GM10266 (cell line): ENCODE data around the gene EHD4.

ENCODE experiments used
- DNase-seq: peaks from one replicate; pipeline ENCODE4 v3.0.0; 2012; ENCODE audit errors: extremely low spot score
- CTCF ChIP-seq: IDR thresholded peaks from 2 replicates; pipeline ENCODE4 v1.5.1; 2012; ENCODE audit warnings: mild to moderate bottlenecking, low read depth; ENCODE audit not compliant: control insufficient read depth, insufficient read depth; ENCODE audit errors: missing control alignments

EHD4 gene

GRCh38 chr15:41972253-41973242 lies at the start of gene EHD4:
Gene EHD4 (minus strand): TSS chr15:41972557. CDS start chr15:41972494, 63 bp downstream.
- peak; percentile 61 for TF ChIP-seq CTCF

DNA sequence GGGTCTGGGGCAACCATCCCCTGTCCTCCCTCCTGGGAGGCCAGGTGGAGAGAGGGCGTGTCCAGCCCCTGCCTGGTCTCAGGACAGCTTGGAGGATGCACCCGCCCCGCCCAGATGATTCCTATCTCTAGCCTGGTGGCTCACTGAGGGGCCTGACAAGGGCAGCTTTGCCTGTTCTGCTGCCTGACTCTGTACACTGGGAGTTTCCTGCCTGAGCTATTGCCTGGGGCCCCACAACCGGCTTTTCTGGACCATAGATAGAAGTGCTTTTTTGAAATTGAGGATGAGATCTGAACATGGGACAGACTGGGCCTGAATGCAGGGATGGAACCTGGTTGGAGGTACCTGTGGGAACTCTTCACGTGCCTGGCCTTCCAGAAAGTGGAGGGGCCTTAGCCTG lies 49.2 kb upstream of the EHD4 start:
- DNase-seq: no peak
- no peak for TF ChIP-seq CTCF

More at GRCh38 chr15:41972253-41973242, at the start of gene EHD4:
- peak; percentile 97 for DNase-seq

DNA sequence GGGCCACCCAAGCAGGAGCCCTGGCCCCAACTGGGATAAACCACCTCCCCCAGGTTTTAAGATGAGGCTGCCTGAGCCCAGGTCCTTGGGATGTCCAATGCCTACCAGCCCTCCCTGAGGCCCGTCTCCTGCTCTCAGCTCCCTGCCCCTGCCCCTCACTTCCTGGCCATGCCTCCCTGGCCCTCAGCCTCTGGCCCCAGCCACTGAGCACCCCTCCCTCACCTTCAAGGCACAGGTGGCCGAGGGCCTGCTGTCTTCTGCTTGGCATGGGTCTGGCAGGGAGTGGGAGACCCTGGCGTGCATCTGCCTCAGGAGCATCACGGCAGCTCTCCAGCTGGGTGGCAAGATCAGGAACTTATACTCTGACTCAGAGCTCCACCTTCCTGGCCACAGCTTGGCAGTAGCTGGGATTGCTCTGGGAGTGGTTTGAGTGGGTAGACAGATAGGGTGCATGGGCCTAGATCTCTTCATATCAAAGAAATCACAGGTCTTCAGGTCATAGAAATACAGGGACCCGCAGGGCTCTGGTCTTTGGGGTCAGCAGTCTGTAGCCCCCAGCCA lies 48.4 kb upstream of the EHD4 start, which contains the start of gene PLA2G4E:
PLA2G4E (minus strand) TSS at position 330 of the 561 bp plus-strand sequence; CDS start at position 318, 12 bp downstream.
- no peak for TF ChIP-seq CTCF
- no peak for DNase-seq

DNA sequence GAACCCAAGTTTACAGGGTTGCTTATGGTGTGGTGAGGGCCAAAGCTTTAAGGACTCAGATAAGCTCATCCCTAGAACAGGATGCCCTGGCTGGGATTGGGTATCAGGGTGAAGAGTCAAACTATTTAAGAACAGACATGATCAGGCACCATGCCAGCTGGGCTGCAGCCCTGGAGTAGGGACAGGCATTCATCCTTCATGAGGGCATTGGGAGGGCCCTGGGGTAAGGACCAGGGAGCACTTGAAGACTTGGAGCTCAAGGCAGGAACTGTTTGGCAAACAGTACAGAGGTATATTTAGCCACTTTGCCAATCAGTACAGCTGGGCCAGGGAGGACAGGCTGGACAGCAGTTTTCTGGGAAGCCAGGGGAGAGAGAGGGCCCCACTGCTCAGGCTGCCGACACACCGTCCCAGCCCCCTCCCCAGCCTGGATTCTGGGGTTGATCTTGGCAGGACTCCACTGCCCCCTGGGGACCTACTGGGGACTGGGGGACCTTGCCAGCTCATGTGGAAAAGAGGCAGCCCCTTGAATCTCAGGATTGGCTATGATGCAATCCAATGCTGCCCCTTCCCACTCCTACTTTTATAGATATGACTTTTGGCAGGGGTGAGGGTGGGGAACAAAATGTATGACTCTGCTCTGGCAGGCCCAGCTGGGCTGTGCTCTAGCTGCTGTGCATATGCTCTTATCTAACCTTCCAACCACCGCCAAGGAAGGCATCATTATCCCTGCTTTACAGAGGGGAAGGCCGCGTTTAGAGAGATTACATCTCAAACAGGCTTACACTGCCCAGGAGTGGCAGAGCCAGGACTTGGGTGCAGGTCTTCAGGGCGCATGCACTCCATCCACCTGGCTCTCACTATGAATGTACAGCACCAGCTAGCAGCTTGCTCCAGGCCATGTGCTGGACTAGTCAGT lies 46.2 kb upstream of the EHD4 start:
- DNase-seq: no peak
- TF ChIP-seq CTCF: no peak

DNA sequence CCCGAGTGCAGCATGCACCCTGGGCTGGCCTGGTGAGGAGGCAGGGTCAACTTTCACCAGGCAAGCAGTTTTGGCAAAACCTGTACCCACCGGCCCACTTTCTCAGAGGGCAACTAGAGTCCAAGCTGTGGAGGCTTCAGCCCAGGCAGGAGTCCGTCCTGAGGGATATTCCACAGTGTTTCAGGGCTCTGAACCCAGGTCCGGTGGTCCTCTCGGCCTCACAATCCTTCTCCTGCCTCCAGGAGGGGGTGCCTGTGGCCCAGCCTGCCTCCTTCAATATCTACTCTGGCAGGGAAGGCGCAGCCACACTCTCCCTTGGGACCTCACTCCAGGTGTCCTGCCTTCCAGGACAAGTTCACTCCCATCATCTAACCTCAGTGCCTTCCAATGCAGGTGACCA lies 44.6 kb upstream of the EHD4 start:
- no peak for DNase-seq
- TF ChIP-seq CTCF: no peak

- no peak for DNase-seq
- no peak for TF ChIP-seq CTCF
Measured at GRCh38 chr15:42014406-42014805, 42.0 kb upstream of the EHD4 start.
